GM21717 (cell line): ENCODE measurements around the gene EFCAB11.

Experiments used
- ATAC-seq: cut with Tn5 transposase; IDR thresholded peaks from one replicate; pipeline ENCODE4 v1.9.1; 2021; ENCODE audit warnings: mild to moderate bottlenecking, moderate library complexity; ENCODE audit not compliant: unreplicated experiment

EFCAB11 gene

GRCh38 chr14:89775946-89776345 lies 178.6 kb downstream of the EFCAB11 start:
- no peak for ATAC-seq

- no peak for ATAC-seq
Observed at GRCh38 chr14:89775151-89775550, 179.4 kb downstream of the EFCAB11 start.

- peak; percentile 76 for ATAC-seq
Observed at GRCh38 chr14:89773644-89774316, 180.8 kb downstream of the EFCAB11 start.

- ATAC-seq, result peak; percentile 34
Observed at GRCh38 chr14:89773151-89773550, 181.4 kb downstream of the EFCAB11 start.

GRCh38 chr14:89771251-89771650 lies 183.3 kb downstream of the EFCAB11 start:
- no peak for ATAC-seq

- ATAC-seq, result peak; percentile 75
Observed at GRCh38 chr14:89767861-89768268, 186.7 kb downstream of the EFCAB11 start.

GRCh38 chr14:89767131-89767530 lies 187.4 kb downstream of the EFCAB11 start:
- no peak for ATAC-seq

- ATAC-seq, result no peak
Observed at GRCh38 chr14:89765346-89765745, 189.2 kb downstream of the EFCAB11 start.

- no peak for ATAC-seq
Observed at GRCh38 chr14:89760086-89760485, 194.4 kb downstream of the EFCAB11 start.

GRCh38 chr14:89757313-89757939 lies 197.1 kb downstream of the EFCAB11 start:
- ATAC-seq, result no peak

- ATAC-seq, result no peak
Observed at GRCh38 chr14:89755816-89756215, 198.7 kb downstream of the EFCAB11 start.

GRCh38 chr14:89753828-89754412 lies 200.6 kb downstream of the EFCAB11 start:
- no peak for ATAC-seq

- no peak for ATAC-seq
Observed at GRCh38 chr14:89750908-89751392, 203.6 kb downstream of the EFCAB11 start.

- no peak for ATAC-seq
Observed at GRCh38 chr14:89750281-89750755, 204.2 kb downstream of the EFCAB11 start.

- no peak for ATAC-seq
Observed at GRCh38 chr14:89748004-89748403, 206.5 kb downstream of the EFCAB11 start.

- ATAC-seq, result no peak
Observed at GRCh38 chr14:89747126-89747525, 207.4 kb downstream of the EFCAB11 start.

- no peak for ATAC-seq
Observed at GRCh38 chr14:89746654-89747053, 207.9 kb downstream of the EFCAB11 start.

- ATAC-seq, result no peak
Observed at GRCh38 chr14:89746135-89746534, 208.4 kb downstream of the EFCAB11 start.
